ENCODE measurements around the gene PINK1. TPM values are rescaled to one million over a fixed set of nuclear protein-coding genes. Genes with fewer than 3 reads are reported as not detected.
"Not testable (repeated sequence)": the region's sequence is repeated elsewhere in the genome, so short reads cannot be mapped to it uniquely, and the experiment has no call there.

Gene PINK1
- total and polyA plus RNA-seq, 7 experiments from 2014 or later = 4.3 to 30.8 (median 17.0) TPM

- peaks cover 0 to 3% (median 0%) of the 10 kb centered on the region in 11 donors for H3K9me3 Mint-ChIP-seq
Observed at GRCh38 chr1:20672265-20672632, 39.0 kb downstream of the PINK1 start.

GRCh38 chr1:20673626-20674025 is 40.4 kb downstream of the PINK1 start:
- H3K27me3 ChIP-seq (ENCODE audit: control insufficient read depth in 2 of 2, insufficient read depth in 2 of 2, low read length in 2 of 2); DNase-seq; H3K4me3 ChIP-seq (ENCODE audit: low read length); H3K9me3 ChIP-seq (ENCODE audit: control insufficient read depth in 2 of 3, low read length in 3 of 3); H3K36me3 Mint-ChIP-seq; CTCF ChIA-PET; ATAC-seq; POLR2A ChIA-PET; H3K4me3 Mint-ChIP-seq; H3K36me3 ChIP-seq (ENCODE audit: control insufficient read depth in 2 of 3, insufficient read depth in 3 of 3, low read length in 3 of 3); intact Hi-C loops (cut with micrococcal nuclease); H3K4me1 ChIP-seq (ENCODE audit: control insufficient read depth in 2 of 2, insufficient read depth in 2 of 2, low read length in 2 of 2); H3K4me1 Mint-ChIP-seq; H3K27ac Mint-ChIP-seq; H3K27ac ChIP-seq (ENCODE audit: low read depth, low read length): not testable (repeated sequence)
- Mint-ChIP-seq H3K27me3 (peaks cover 0 to 40% (median 5%) of the 10 kb centered on the region in 5 donors), H3K9me3 (peaks cover 0 to 11% (median 3%) of the 10 kb centered on the region in 11 donors)

More at GRCh38 chr1:20672265-20672632, 39.0 kb downstream of the PINK1 start:
- no peak overlapping the region for H3K4me3 ChIP-seq (ENCODE audit: low read length)
- H3K4me1 Mint-ChIP-seq = no peaks in the 10 kb centered on the region
- H3K36me3 ChIP-seq (ENCODE audit: control insufficient read depth in 2 of 3, insufficient read depth in 3 of 3, low read length in 3 of 3) = no peaks in the 10 kb centered on the region
- intact Hi-C loops (cut with micrococcal nuclease) = no loop called here
- no peaks in the 10 kb centered on the region for H3K27me3 ChIP-seq (ENCODE audit: control insufficient read depth in 2 of 2, insufficient read depth in 2 of 2, low read length in 2 of 2)
- H3K4me3 Mint-ChIP-seq = no peak overlapping the region
- ChIA-PET CTCF (no interaction called here), POLR2A (no interaction called here)
- H3K27me3 Mint-ChIP-seq = peaks cover 0 to 29% (median 5%) of the 10 kb centered on the region in 5 donors
- DNase-seq = no peak
- ATAC-seq = no peak
- H3K4me1 ChIP-seq (ENCODE audit: control insufficient read depth in 2 of 2, insufficient read depth in 2 of 2, low read length in 2 of 2) = no peaks in the 10 kb centered on the region
- H3K36me3 Mint-ChIP-seq = peaks cover 0 to 2% (median 0%) of the 10 kb centered on the region in 5 donors
- H3K27ac ChIP-seq (ENCODE audit: low read depth, low read length) = no peak overlapping the region
- H3K9me3 ChIP-seq (ENCODE audit: control insufficient read depth in 2 of 3, low read length in 3 of 3) = no peaks in the 10 kb centered on the region
- H3K27ac Mint-ChIP-seq = peak overlapping the region in 1 of 9 donors; percentile 51

GRCh38 chr1:20678599-20678998 is 45.3 kb downstream of the PINK1 start:
- DNase-seq = no peak
- no peak overlapping the region for H3K27ac ChIP-seq (ENCODE audit: low read depth, low read length)
- no peaks in the 10 kb centered on the region for H3K4me1 ChIP-seq (ENCODE audit: control insufficient read depth in 2 of 2, insufficient read depth in 2 of 2, low read length in 2 of 2)
- ATAC-seq = peak; percentile 34
- ChIA-PET POLR2A (no interaction called here), CTCF (no interaction called here)
- Mint-ChIP-seq H3K27ac (peak overlapping the region in 1 of 9 donors; percentile 2), H3K36me3 (peaks cover 0 to 7% (median 3%) of the 10 kb centered on the region in 5 donors), H3K27me3 (peaks cover 0 to 72% (median 8%) of the 10 kb centered on the region in 5 donors), H3K9me3 (peaks cover 0 to 11% (median 3%) of the 10 kb centered on the region in 11 donors), H3K4me3 (peak overlapping the region in 4 of 10 donors; percentile 10 to 63 (median 32)), H3K4me1 (peaks cover 4 to 12% (median 7%) of the 10 kb centered on the region in 7 donors)
- intact Hi-C loops (cut with micrococcal nuclease) = no loop called here
- H3K36me3 ChIP-seq (ENCODE audit: control insufficient read depth in 2 of 3, insufficient read depth in 3 of 3, low read length in 3 of 3) = no peaks in the 10 kb centered on the region
- H3K27me3 ChIP-seq (ENCODE audit: control insufficient read depth in 2 of 2, insufficient read depth in 2 of 2, low read length in 2 of 2) = no peaks in the 10 kb centered on the region
- no peak overlapping the region for H3K4me3 ChIP-seq (ENCODE audit: low read length)
- H3K9me3 ChIP-seq (ENCODE audit: control insufficient read depth in 2 of 3, low read length in 3 of 3) = no peaks in the 10 kb centered on the region

GRCh38 chr1:20680269-20680668 is 47.0 kb downstream of the PINK1 start:
- ChIA-PET CTCF (no interaction called here), POLR2A (no interaction called here)
- Mint-ChIP-seq H3K4me1 (peaks cover 4 to 14% (median 7%) of the 10 kb centered on the region in 7 donors), H3K36me3 (peaks cover 0 to 7% (median 3%) of the 10 kb centered on the region in 5 donors), H3K9me3 (peaks cover 0 to 11% (median 3%) of the 10 kb centered on the region in 11 donors), H3K4me3 (no peak overlapping the region), H3K27me3 (peaks cover 0 to 76% (median 8%) of the 10 kb centered on the region in 5 donors), H3K27ac (no peak overlapping the region)
- no peak overlapping the region for H3K27ac ChIP-seq (ENCODE audit: low read depth, low read length)
- H3K36me3 ChIP-seq (ENCODE audit: control insufficient read depth in 2 of 3, insufficient read depth in 3 of 3, low read length in 3 of 3) = no peaks in the 10 kb centered on the region
- no peaks in the 10 kb centered on the region for H3K9me3 ChIP-seq (ENCODE audit: control insufficient read depth in 2 of 3, low read length in 3 of 3)
- H3K4me1 ChIP-seq (ENCODE audit: control insufficient read depth in 2 of 2, insufficient read depth in 2 of 2, low read length in 2 of 2) = no peaks in the 10 kb centered on the region
- no peaks in the 10 kb centered on the region for H3K27me3 ChIP-seq (ENCODE audit: control insufficient read depth in 2 of 2, insufficient read depth in 2 of 2, low read length in 2 of 2)
- intact Hi-C loops (cut with micrococcal nuclease) = no loop called here
- ATAC-seq = no peak
- H3K4me3 ChIP-seq (ENCODE audit: low read length) = no peak overlapping the region
- DNase-seq = no peak

GRCh38 chr1:20681999-20682398 is 48.7 kb downstream of the PINK1 start:
- Mint-ChIP-seq H3K27me3 (peaks cover 0 to 68% (median 8%) of the 10 kb centered on the region in 5 donors), H3K9me3 (peaks cover 0 to 10% (median 3%) of the 10 kb centered on the region in 11 donors), H3K27ac (no peak overlapping the region), H3K4me3 (no peak overlapping the region), H3K4me1 (peaks cover 4 to 14% (median 7%) of the 10 kb centered on the region in 7 donors), H3K36me3 (peaks cover 0 to 7% (median 3%) of the 10 kb centered on the region in 5 donors)
- no peak for ATAC-seq
- Histone ChIP-seq H3K4me3 (ENCODE audit: low read length) (no peak overlapping the region), H3K9me3 (ENCODE audit: control insufficient read depth in 2 of 3, low read length in 3 of 3) (no peaks in the 10 kb centered on the region), H3K36me3 (ENCODE audit: control insufficient read depth in 2 of 3, insufficient read depth in 3 of 3, low read length in 3 of 3) (no peaks in the 10 kb centered on the region), H3K27me3 (ENCODE audit: control insufficient read depth in 2 of 2, insufficient read depth in 2 of 2, low read length in 2 of 2) (no peaks in the 10 kb centered on the region), H3K27ac (ENCODE audit: low read depth, low read length) (no peak overlapping the region), H3K4me1 (ENCODE audit: control insufficient read depth in 2 of 2, insufficient read depth in 2 of 2, low read length in 2 of 2) (no peaks in the 10 kb centered on the region)
- POLR2A ChIA-PET = no interaction called here
- no peak for DNase-seq
- intact Hi-C loops (cut with micrococcal nuclease) = no loop called here
- CTCF ChIA-PET = no interaction called here

- ChIA-PET CTCF (no interaction called here), POLR2A (no interaction called here)
- Histone ChIP-seq H3K27ac (ENCODE audit: low read depth, low read length) (no peak overlapping the region), H3K4me3 (ENCODE audit: low read length) (no peak overlapping the region), H3K4me1 (ENCODE audit: control insufficient read depth in 2 of 2, insufficient read depth in 2 of 2, low read length in 2 of 2) (no peaks in the 10 kb centered on the region), H3K27me3 (ENCODE audit: control insufficient read depth in 2 of 2, insufficient read depth in 2 of 2, low read length in 2 of 2) (no peaks in the 10 kb centered on the region), H3K9me3 (ENCODE audit: control insufficient read depth in 2 of 3, low read length in 3 of 3) (no peaks in the 10 kb centered on the region), H3K36me3 (ENCODE audit: control insufficient read depth in 2 of 3, insufficient read depth in 3 of 3, low read length in 3 of 3) (no peaks in the 10 kb centered on the region)
- Mint-ChIP-seq H3K36me3 (peaks cover 0 to 3% (median 2%) of the 10 kb centered on the region in 5 donors), H3K4me3 (no peak overlapping the region), H3K27ac (no peak overlapping the region), H3K9me3 (peaks cover 0 to 4% (median 2%) of the 10 kb centered on the region in 11 donors), H3K27me3 (peaks cover 0 to 61% (median 8%) of the 10 kb centered on the region in 5 donors), H3K4me1 (peaks cover 4 to 14% (median 7%) of the 10 kb centered on the region in 7 donors)
- intact Hi-C loops (cut with micrococcal nuclease) = no loop called here
- no peak for DNase-seq
- peak; percentile 56 for ATAC-seq
Observed at GRCh38 chr1:20682571-20683236, 49.4 kb downstream of the PINK1 start.

GRCh38 chr1:20683614-20684013 is 50.4 kb downstream of the PINK1 start:
- POLR2A ChIA-PET = no interaction called here
- Mint-ChIP-seq H3K27me3 (peaks cover 0 to 57% (median 8%) of the 10 kb centered on the region in 5 donors), H3K36me3 (no peaks in the 10 kb centered on the region), H3K4me3 (peak overlapping the region in 1 of 10 donors; percentile 53), H3K27ac (no peak overlapping the region), H3K4me1 (peaks cover 0 to 10% (median 3%) of the 10 kb centered on the region in 7 donors), H3K9me3 (no peaks in the 10 kb centered on the region)
- CTCF ChIA-PET = no interaction called here
- Histone ChIP-seq H3K4me1 (ENCODE audit: control insufficient read depth in 2 of 2, insufficient read depth in 2 of 2, low read length in 2 of 2) (no peaks in the 10 kb centered on the region), H3K36me3 (ENCODE audit: control insufficient read depth in 2 of 3, insufficient read depth in 3 of 3, low read length in 3 of 3) (no peaks in the 10 kb centered on the region), H3K27me3 (ENCODE audit: control insufficient read depth in 2 of 2, insufficient read depth in 2 of 2, low read length in 2 of 2) (no peaks in the 10 kb centered on the region), H3K9me3 (ENCODE audit: control insufficient read depth in 2 of 3, low read length in 3 of 3) (no peaks in the 10 kb centered on the region), H3K27ac (ENCODE audit: low read depth, low read length) (no peak overlapping the region), H3K4me3 (ENCODE audit: low read length) (no peak overlapping the region)
- intact Hi-C loops (cut with micrococcal nuclease) = no loop called here
- ATAC-seq = no peak
- DNase-seq = no peak
